ENCODE measurements around the gene MRGPRX2.

Gene MRGPRX2

DNA sequence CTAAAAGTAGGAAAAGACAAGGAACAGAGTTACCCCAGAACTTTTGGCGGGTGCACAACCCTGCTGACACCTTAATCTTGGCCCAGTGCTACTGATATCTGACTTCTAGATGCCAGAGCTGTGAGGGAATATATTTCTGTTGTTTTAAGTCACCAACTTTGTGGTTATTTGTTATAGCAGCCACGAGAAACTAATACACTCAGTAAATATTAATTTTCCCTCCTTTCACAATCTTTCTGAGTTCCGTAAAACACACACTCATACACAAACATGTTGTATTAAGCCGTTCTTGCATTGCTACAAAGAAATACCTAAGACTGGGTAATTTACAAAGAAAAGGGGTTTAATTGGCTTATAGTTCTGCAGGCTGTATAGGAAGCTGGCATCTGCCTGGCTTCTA, 40.4 kb upstream of the MRGPRX2 start:
- in situ Hi-C loops (cut with HindIII; ENCODE audit: low sequenced_read_pairs) = no loop called here
- DNase-seq (ENCODE audit: low read depth, low spot score) = no peak
- H3K4me3 ChIP-seq (ENCODE audit: low read depth, low read length) = no peak overlapping the region
- no peak for TF ChIP-seq CTCF (IDR thresholded peaks at IDR 0.05; ENCODE audit: low read depth, low read length)

DNA sequence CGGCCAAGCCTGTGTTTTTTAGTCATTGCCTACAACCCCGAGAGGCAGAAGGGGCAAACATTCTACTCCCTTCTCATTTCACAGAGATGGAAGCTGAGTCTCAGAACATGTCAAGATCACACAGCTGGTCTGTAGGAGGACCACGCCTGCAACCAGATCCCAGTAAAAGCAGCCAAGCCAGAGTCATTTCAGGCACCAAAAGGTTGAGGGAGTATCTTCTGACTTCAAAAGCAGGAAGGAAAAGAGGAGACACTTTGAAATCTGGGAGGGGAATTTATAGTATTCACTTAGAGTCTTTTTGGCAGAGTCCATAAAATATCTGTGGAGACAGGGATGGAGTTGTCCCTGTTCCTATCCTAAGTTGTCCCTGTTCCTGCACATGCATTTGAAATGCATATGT, 38.6 kb upstream of the MRGPRX2 start:
- TF ChIP-seq CTCF (IDR thresholded peaks at IDR 0.05; ENCODE audit: low read depth, low read length) = no peak
- in situ Hi-C loops (cut with HindIII; ENCODE audit: low sequenced_read_pairs) = no loop called here
- no peak for DNase-seq (ENCODE audit: low read depth, low spot score)
- H3K4me3 ChIP-seq (ENCODE audit: low read depth, low read length) = no peak overlapping the region

GRCh38 chr11:19094859-19095258, 34.3 kb upstream of the MRGPRX2 start:
- no peak for TF ChIP-seq CTCF (IDR thresholded peaks at IDR 0.05; ENCODE audit: low read depth, low read length)
- no peak overlapping the region for H3K4me3 ChIP-seq (ENCODE audit: low read depth, low read length)
- DNase-seq (ENCODE audit: low read depth, low spot score) = no peak
- in situ Hi-C loops (cut with HindIII; ENCODE audit: low sequenced_read_pairs) = no loop called here

DNA sequence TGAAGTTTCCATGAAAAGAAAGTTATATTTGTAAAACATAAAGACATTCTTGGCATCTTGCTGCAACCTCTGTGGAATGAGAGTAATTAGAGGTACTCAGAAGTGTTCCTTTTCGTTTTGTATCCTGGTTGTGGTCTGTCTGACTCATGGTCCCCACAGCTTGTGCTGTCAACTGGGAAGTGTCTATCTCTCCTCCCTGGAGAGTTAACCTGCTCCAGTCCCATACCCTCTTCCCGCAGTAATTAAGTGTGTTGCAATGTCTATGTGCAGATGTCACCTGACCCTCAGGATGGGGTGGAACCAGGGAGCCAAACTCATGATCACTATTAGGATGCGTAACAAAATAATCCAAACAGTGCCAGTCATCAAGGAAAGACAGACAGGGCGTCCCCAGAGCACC, 33.5 kb upstream of the MRGPRX2 start:
- DNase-seq (ENCODE audit: low read depth, low spot score) = peak; percentile 77
- H3K4me3 ChIP-seq (ENCODE audit: low read depth, low read length) = no peak overlapping the region
- in situ Hi-C loops (cut with HindIII; ENCODE audit: low sequenced_read_pairs) = no loop called here
- TF ChIP-seq CTCF (IDR thresholded peaks at IDR 0.05; ENCODE audit: low read depth, low read length) = no peak

GRCh38 chr11:19092850-19093249, 32.3 kb upstream of the MRGPRX2 start:
- H3K4me3 ChIP-seq (ENCODE audit: low read depth, low read length) = no peak overlapping the region
- in situ Hi-C loops (cut with HindIII; ENCODE audit: low sequenced_read_pairs) = no loop called here
- no peak for TF ChIP-seq CTCF (IDR thresholded peaks at IDR 0.05; ENCODE audit: low read depth, low read length)
- DNase-seq (ENCODE audit: low read depth, low spot score) = no peak

DNA sequence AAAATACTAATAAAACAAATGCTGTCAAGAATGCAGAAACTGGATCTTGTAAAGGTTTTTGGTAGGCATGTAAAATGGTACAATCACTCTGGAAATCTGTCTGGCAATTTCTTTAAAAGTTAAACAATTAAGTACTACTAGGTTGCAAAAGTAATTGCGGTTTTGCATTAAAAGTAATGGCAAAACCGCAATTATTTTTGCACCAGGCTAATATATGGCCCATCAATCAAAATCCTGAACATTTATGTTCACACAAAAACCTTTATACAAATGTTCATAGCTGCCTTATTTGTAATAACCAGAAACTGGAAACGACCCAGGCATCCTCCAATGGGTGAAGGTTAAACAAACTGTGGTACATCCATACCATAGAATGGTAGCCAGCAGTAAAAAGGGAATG, 31.8 kb upstream of the MRGPRX2 start:
- in situ Hi-C loops (cut with HindIII; ENCODE audit: low sequenced_read_pairs) = no loop called here
- TF ChIP-seq CTCF (IDR thresholded peaks at IDR 0.05; ENCODE audit: low read depth, low read length) = no peak
- no peak overlapping the region for H3K4me3 ChIP-seq (ENCODE audit: low read depth, low read length)
- no peak for DNase-seq (ENCODE audit: low read depth, low spot score)

DNA sequence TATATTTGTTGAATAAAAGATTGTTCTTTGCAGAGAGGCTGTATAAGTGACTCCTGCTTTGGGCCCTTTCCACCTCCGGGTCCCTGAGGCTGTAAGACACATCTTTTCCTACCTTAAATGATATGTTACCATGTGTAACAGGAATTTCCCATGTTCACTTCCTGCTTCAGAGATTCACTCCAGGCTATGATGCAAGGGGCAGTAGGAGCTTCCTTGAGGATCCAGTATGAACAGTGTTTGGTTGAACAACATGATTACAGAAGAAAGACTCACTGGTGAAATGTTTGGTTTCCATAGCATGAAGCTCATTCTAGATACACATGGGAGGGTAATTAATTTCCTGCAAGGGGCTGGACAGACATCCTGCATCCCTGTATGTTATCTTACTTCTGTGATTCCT, 30.8 kb upstream of the MRGPRX2 start:
- in situ Hi-C loops (cut with HindIII; ENCODE audit: low sequenced_read_pairs) = no loop called here
- no peak for TF ChIP-seq CTCF (IDR thresholded peaks at IDR 0.05; ENCODE audit: low read depth, low read length)
- H3K4me3 ChIP-seq (ENCODE audit: low read depth, low read length) = no peak overlapping the region
- no peak for DNase-seq (ENCODE audit: low read depth, low spot score)
